Endothelial cell of umbilical vein (primary cell): ENCODE data around the gene GRM8. TPM values are rescaled to one million over a fixed set of nuclear protein-coding genes. Genes with fewer than 3 reads are reported as not detected.

ENCODE experiments used
- BruUV-seq: library from RNA; stranded (reverse); fragments of 400-500 nt; replicated peaks from 2 replicates; lab custom pipeline; 2021; lab: Mats Ljungman, UMichigan
- CTCF ChIA-PET: fragments of 300-600, 350-600 bp; sonication (Branson Sonifier 250); formaldehyde crosslinking; loops from one replicate; lab custom pipeline; 2021; ENCODE audit warnings: antibody characterized with exemption, inconsistent platforms; lab: Charles Lee
- POLR2A ChIA-PET: fragments of 300-600, 350-600 bp; sonication (Branson Sonifier 250); formaldehyde crosslinking; loops from one replicate; lab custom pipeline; 2021; ENCODE audit warnings: antibody characterized with exemption, inconsistent platforms; lab: Charles Lee
- DNase-seq: peaks from one replicate; pipeline ENCODE4 v3.0.0-alpha.2; 2011; ENCODE audit warnings: low read depth, low spot score
- FAIRE-seq: peaks from 2 replicates; lab custom pipeline; 2011; peaks lifted over from hg19 to GRCh38; lab: Jason Lieb, UNC
- H2AFZ ChIP-seq: 2 replicates; pipeline ENCODE4 v1.6.0; 2012; ENCODE audit warnings: low read depth, low read length, control low read depth, inconsistent platforms
- H3K27ac ChIP-seq: 2 replicates; pipeline ENCODE4 v1.5.1; 2011; ENCODE audit warnings: low read depth, mild to moderate bottlenecking, control low read depth, low read length, moderate library complexity; ENCODE audit not compliant: insufficient read depth
- H3K27me3 ChIP-seq, 2 experiments: 2 replicates each; pipeline versions ENCODE4 v1.6.0 to v1.6.1; 2011; ENCODE audit warnings: low read length in 2 of 2, mixed read lengths in 1 of 2; ENCODE audit not compliant: control insufficient read depth in 2 of 2, insufficient read depth in 2 of 2
- H3K36me3 ChIP-seq, 2 experiments: 2 replicates in 1 of 2; 3 replicates in 1 of 2; pipeline ENCODE4 v1.5.1; 2011; ENCODE audit warnings: low read length in 2 of 2, mild to moderate bottlenecking in 1 of 2, moderate library complexity in 1 of 2; ENCODE audit not compliant: control insufficient read depth in 2 of 2, insufficient read depth in 2 of 2; ENCODE audit errors: extremely low read depth in 1 of 2
- H3K4me1 ChIP-seq: 3 replicates; pipeline ENCODE4 v1.5.1; 2011; ENCODE audit warnings: mild to moderate bottlenecking, low read length; ENCODE audit not compliant: control insufficient read depth, insufficient read depth; ENCODE audit errors: extremely low read depth
- H3K4me2 ChIP-seq: 2 replicates; pipeline ENCODE4 v1.6.1; 2011; ENCODE audit warnings: low read length, control low read depth, mixed read lengths; ENCODE audit not compliant: insufficient read depth
- H3K4me3 ChIP-seq, 3 experiments: fragments of 200-600 bp in 1 of 3; sonication (generic), shearing (Covaris generic) in 1 of 3; replicated peaks in 1 of 3; 2 replicates each; pipeline ENCODE4 v1.5.1; 2011 to 2016; ENCODE audit warnings: control low read depth in 3 of 3, low read length in 3 of 3, mild to moderate bottlenecking in 2 of 3, inconsistent platforms in 1 of 3, low read depth in 1 of 3, moderate library complexity in 1 of 3; ENCODE audit not compliant: insufficient read depth in 1 of 3
- H3K79me2 ChIP-seq: 2 replicates; pipeline ENCODE4 v1.6.0; 2012; ENCODE audit warnings: low read length, inconsistent platforms; ENCODE audit not compliant: control insufficient read depth, insufficient read depth
- H3K9ac ChIP-seq: replicated peaks from 2 replicates; pipeline ENCODE3; 2011; ENCODE audit warnings: low read length, control low read depth; ENCODE audit not compliant: insufficient read depth; ENCODE audit errors: extremely low read depth
- H3K9me1 ChIP-seq: replicated peaks from 3 replicates; pipeline ENCODE4 v1.6.0; 2011; ENCODE audit warnings: mild to moderate bottlenecking, low read length; ENCODE audit not compliant: control insufficient read depth, insufficient read depth; ENCODE audit errors: extremely low read depth
- H3K9me3 ChIP-seq: replicated peaks from 2 replicates; pipeline ENCODE4 v1.5.1; 2012; ENCODE audit warnings: low read length, inconsistent platforms; ENCODE audit not compliant: control insufficient read depth, insufficient read depth
- H4K20me1 ChIP-seq: replicated peaks from 2 replicates; pipeline ENCODE3; 2011; ENCODE audit warnings: mild to moderate bottlenecking, low read length; ENCODE audit not compliant: control insufficient read depth, insufficient read depth; ENCODE audit errors: extremely low read depth
- EZH2 ChIP-seq: IDR thresholded peaks from 2 replicates; pipeline ENCODE4 v1.6.1; 2012; ENCODE audit warnings: borderline replicate concordance, low read depth, mild to moderate bottlenecking, moderate library complexity, low read length, inconsistent platforms; ENCODE audit not compliant: severe bottlenecking
- FOS ChIP-seq: IDR thresholded peaks from 2 replicates; pipeline ENCODE4 v1.6.1; 2011; ENCODE audit warnings: mild to moderate bottlenecking, low read length, moderate library complexity, borderline replicate concordance; ENCODE audit not compliant: insufficient read depth
- GATA2 ChIP-seq: IDR thresholded peaks from 2 replicates; pipeline ENCODE4 v1.7.0; 2011; ENCODE audit warnings: low read depth, mild to moderate bottlenecking, moderate library complexity, mixed read lengths, low read length; ENCODE audit not compliant: insufficient read length, insufficient read depth
- JUN ChIP-seq: IDR thresholded peaks from 2 replicates; pipeline ENCODE4 v1.6.1; 2011; ENCODE audit warnings: borderline replicate concordance, low read depth; ENCODE audit not compliant: insufficient read length, insufficient read depth
- MAX ChIP-seq: IDR thresholded peaks from 2 replicates; pipeline ENCODE4 v1.6.1; 2011; ENCODE audit not compliant: insufficient read depth, insufficient read length
- MYC ChIP-seq: IDR thresholded peaks from one replicate; pipeline ENCODE4 v1.6.1; 2011; ENCODE audit warnings: mild to moderate bottlenecking, low read depth, low read length
- POLR2A ChIP-seq: IDR thresholded peaks from 2 replicates; pipeline ENCODE4 v1.6.1; 2012; ENCODE audit warnings: low read depth, mild to moderate bottlenecking, control low read depth, low read length
- POLR2AphosphoS5 ChIP-seq: IDR thresholded peaks from 2 replicates; pipeline ENCODE4 v1.6.1; 2012; ENCODE audit warnings: low read depth, mild to moderate bottlenecking, control low read depth, low read length, moderate library complexity; ENCODE audit not compliant: insufficient read depth
- dilution Hi-C: fragments of 300-500 bp; cut with MboI; formaldehyde crosslinking; loops from one replicate; pipeline ENCODE4 v1.15.0; 2019; ENCODE audit warnings: low sequenced_read_pairs; ENCODE audit not compliant: extremely low pct_ligation_motif_present
- intact Hi-C: fragments of 100-400 bp; cut with micrococcal nuclease; formaldehyde crosslinking; loops from one replicate; pipeline ENCODE4 v1.10.0; 2022
- polyA plus RNA-seq, 4 experiments: library from polyadenylated mRNA; depleted of rRNA in 3 of 4; stranded (reverse) in 3 of 4; unstranded in 1 of 4; fragments of >200 nt; gene quantifications; 2 replicates each; pipeline versions ENCODE4 v1.2.1 to v1.2.3, GENCODE V29; 2011 to 2012; ENCODE audit warnings: missing spikeins in 1 of 4
- total RNA-seq: library from RNA; stranded (reverse); gene quantifications from 2 replicates; pipeline ENCODE4 v1.2.3, GENCODE V29; 2021
- TF ChIP-seq, protein P1 (sequence below), 2 donors: IDR thresholded peaks; 1 replicate in 1 of 2; 2 replicates in 1 of 2; pipeline ENCODE4 v1.5.1; 2011; ENCODE audit warnings: low read length in 2 of 2, mild to moderate bottlenecking in 2 of 2, moderate library complexity in 2 of 2, control low read depth in 1 of 2, inconsistent platforms in 1 of 2, low read depth in 1 of 2; ENCODE audit not compliant: insufficient read depth in 1 of 2; ENCODE audit errors: extremely low read depth in 1 of 2

Gene GRM8
- total and polyA plus RNA-seq, 2 donors (not counting 3 experiments of a cell fraction or from before 2014, with no cell fraction given) = not detected

- H3K9me1 ChIP-seq = no peaks in the 10 kb centered on the region
- H3K9ac ChIP-seq = no peak overlapping the region
- no peaks in the 10 kb centered on the region for H3K4me1 ChIP-seq
- H3K79me2 ChIP-seq = no peaks in the 10 kb centered on the region
- intact Hi-C loops (no loop called here), dilution Hi-C loops (no loop called here)
- no peaks in the 10 kb centered on the region for H3K9me3 ChIP-seq
- H2AFZ ChIP-seq = no peak overlapping the region
- H4K20me1 ChIP-seq = no peaks in the 10 kb centered on the region
- DNase-seq (no peak), FAIRE-seq (no peak)
- H3K36me3 ChIP-seq = no peaks in the 10 kb centered on the region
- H3K27ac ChIP-seq = no peak overlapping the region
- POLR2A ChIA-PET = no interaction called here
- no TSS peak for BruUV-seq
- no peak overlapping the region for H3K4me3 ChIP-seq
- no peak overlapping the region for H3K4me2 ChIP-seq
- no peaks in the 10 kb centered on the region for H3K27me3 ChIP-seq
- CTCF ChIA-PET = no interaction called here
- TF ChIP-seq POLR2AphosphoS5 (no peak), GATA2 (no peak), POLR2A (no peak), MAX (no peak), EZH2 (no peak), FOS (no peak), MYC (no peak), JUN (no peak)
- TF ChIP-seq, protein P1, sequence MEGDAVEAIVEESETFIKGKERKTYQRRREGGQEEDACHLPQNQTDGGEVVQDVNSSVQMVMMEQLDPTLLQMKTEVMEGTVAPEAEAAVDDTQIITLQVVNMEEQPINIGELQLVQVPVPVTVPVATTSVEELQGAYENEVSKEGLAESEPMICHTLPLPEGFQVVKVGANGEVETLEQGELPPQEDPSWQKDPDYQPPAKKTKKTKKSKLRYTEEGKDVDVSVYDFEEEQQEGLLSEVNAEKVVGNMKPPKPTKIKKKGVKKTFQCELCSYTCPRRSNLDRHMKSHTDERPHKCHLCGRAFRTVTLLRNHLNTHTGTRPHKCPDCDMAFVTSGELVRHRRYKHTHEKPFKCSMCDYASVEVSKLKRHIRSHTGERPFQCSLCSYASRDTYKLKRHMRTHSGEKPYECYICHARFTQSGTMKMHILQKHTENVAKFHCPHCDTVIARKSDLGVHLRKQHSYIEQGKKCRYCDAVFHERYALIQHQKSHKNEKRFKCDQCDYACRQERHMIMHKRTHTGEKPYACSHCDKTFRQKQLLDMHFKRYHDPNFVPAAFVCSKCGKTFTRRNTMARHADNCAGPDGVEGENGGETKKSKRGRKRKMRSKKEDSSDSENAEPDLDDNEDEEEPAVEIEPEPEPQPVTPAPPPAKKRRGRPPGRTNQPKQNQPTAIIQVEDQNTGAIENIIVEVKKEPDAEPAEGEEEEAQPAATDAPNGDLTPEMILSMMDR (IDR thresholded peaks at IDR 0.05; ENCODE audit: extremely low read depth in 1 of 2, insufficient read depth in 1 of 2, low read depth in 1 of 2, low read length in 2 of 2) = no peak
These were observed 13.3 kb upstream of the GRM8 start for GRCh38 chr7:127266047-127266446.
